Astrocyte (in vitro differentiated cells and primary cell): ENCODE results near the gene CACHD1.

Experiments
- EZH2 ChIP-seq: IDR thresholded peaks from 2 replicates; pipeline ENCODE4 v1.6.1; 2012; ENCODE audit warnings: mild to moderate bottlenecking, low read length, inconsistent platforms; ENCODE audit not compliant: insufficient read depth
- TF ChIP-seq, protein P1 (sequence below): IDR thresholded peaks from 2 replicates; pipeline ENCODE4 v1.5.1; 2011; ENCODE audit warnings: low read depth, mild to moderate bottlenecking, inconsistent platforms, low read length, moderate library complexity; ENCODE audit not compliant: insufficient read depth

GRCh38 chr1:64502931-64503330 is 33.0 kb downstream of the CACHD1 start:
- TF ChIP-seq, protein P1, sequence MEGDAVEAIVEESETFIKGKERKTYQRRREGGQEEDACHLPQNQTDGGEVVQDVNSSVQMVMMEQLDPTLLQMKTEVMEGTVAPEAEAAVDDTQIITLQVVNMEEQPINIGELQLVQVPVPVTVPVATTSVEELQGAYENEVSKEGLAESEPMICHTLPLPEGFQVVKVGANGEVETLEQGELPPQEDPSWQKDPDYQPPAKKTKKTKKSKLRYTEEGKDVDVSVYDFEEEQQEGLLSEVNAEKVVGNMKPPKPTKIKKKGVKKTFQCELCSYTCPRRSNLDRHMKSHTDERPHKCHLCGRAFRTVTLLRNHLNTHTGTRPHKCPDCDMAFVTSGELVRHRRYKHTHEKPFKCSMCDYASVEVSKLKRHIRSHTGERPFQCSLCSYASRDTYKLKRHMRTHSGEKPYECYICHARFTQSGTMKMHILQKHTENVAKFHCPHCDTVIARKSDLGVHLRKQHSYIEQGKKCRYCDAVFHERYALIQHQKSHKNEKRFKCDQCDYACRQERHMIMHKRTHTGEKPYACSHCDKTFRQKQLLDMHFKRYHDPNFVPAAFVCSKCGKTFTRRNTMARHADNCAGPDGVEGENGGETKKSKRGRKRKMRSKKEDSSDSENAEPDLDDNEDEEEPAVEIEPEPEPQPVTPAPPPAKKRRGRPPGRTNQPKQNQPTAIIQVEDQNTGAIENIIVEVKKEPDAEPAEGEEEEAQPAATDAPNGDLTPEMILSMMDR: no peak
- TF ChIP-seq EZH2: no peak
